DMS53 (cell line): ENCODE measurements around the gene SYCE3.
"Not testable (repeated sequence)": the region's sequence is repeated elsewhere in the genome, so short reads cannot be mapped to it uniquely, and the experiment has no call there.

Source experiments
- DNase-seq: peaks from one replicate; lab custom pipeline; 2025; lab: John Stamatoyannopoulos, UW

SYCE3 gene

DNA sequence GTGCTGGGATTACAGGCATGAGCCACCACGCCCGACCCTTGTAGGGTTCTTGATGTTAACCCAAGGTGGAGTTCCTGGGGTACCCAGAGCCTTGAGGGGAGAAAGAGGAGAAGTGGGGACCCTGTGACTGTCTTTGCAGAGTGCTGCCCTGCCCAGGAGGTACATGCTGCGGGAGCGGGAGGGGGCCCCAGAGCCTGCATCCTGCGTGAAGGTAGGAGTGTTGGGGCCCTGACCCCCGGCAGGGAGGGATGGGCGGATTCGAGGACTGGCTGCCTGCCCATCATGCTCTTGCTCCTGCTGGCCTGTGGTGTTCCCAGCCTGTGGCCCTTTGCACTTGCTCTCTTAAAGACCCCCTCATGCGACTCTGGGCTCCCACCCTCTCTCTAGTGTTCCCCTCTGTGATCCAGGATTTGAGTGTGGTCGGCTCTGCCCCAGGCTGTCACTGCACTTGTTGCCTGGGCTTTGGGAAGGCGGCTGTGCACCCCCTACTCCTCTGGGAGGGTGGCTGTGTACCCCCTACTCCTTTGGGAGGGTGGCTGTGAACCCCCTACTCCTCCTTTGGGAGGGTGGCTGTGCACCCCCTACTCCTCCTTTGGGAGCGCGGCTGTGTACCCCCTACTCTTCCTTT lies 41.8 kb downstream of the SYCE3 start:
- DNase-seq: no peak

DNA sequence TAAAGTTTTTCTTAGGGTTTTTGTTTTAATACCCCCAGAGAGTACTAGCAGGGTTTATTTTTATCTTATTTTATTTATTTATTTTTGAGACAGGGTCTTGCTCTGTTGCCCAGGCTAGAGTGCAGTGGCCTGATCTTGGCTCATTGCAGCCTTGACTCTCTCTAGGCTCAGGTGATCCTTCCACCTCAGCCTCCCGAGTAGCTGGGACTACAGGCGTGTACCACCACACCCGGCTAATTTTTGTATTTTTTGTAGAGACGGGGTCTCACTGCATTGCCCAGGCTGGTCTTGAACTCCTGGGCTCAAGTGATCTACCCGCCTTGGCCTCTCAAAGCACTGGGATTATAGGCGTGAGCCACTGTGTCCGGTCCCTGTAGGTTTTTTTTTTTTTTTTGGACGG lies 42.5 kb downstream of the SYCE3 start:
- not testable (repeated sequence) for DNase-seq

DNA sequence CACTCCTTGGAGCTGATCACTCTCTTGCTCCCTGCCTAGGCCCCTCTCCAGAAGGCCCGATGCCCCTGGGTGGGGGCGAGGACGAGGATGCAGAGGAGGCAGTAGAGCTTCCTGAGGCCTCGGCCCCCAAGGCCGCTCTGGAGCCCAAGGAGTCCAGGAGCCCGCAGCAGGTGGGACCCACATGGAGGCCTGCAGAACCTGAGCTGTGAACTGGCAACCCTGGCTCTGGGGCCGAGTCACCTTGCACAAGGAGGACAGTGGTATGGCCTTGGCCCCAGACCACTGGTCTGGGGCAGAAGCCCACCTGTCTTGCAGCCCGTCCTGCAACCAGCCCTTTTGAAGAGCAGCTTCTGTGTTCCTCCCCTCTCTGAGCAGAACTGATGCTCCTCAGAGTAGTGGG lies 43.6 kb downstream of the SYCE3 start:
- no peak for DNase-seq

DNA sequence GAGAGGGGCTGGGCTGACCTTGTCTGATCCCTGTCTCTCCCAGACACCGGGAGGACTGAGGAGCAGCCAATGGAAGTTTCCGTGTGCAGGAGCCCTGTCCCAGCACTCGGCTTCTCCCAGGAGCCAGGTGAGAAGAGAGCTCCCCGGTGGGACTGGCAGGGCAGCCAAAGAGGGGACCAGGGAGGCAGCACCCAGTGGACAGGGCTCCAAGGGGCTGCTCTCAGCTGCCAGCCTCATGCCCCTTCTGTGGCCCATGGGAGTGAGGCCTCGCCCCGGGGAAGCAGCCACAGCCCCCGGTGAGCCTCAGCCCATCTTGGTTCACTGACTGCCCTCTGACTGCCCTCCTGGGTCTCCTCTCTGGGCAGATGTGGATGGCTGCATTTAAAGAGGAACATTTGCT lies 44.1 kb downstream of the SYCE3 start:
- no peak for DNase-seq

DNA sequence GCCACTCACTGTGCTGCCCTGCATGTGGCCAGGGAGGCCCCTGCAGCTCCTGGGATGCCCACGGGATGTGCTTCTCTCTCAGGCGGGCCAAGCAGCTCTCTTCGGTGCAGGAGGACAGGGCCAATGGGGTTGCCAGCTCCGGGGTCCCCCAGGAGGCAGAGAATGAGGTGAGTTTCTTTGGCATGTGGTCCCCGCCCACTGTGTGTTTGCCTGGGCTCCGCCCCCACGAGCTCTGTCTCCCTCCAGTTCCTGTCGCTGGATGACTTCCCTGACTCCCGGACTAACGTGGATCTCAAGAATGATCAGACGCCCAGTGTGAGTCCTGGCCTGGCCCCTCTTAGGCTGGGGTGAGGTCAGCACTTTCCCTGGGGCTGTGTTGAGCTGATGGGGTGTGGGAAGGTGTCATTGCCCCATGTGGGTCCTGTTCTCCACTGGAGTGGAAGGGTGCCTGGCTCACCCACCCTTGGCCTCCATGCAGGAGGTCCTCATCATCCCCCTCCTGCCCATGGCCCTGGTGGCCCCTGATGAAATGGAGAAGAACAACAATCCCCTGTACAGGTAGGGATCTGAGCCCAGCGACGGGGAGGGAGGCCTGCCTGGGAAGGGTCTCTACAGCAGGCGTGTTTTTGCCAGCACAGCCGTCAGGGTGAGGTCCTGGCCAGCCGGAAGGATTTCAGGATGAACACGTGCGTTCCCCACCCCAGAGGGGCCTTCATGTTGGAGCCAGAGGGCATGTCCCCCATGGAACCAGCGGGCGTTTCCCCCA lies 45.0 kb downstream of the SYCE3 start:
- no peak for DNase-seq

DNA sequence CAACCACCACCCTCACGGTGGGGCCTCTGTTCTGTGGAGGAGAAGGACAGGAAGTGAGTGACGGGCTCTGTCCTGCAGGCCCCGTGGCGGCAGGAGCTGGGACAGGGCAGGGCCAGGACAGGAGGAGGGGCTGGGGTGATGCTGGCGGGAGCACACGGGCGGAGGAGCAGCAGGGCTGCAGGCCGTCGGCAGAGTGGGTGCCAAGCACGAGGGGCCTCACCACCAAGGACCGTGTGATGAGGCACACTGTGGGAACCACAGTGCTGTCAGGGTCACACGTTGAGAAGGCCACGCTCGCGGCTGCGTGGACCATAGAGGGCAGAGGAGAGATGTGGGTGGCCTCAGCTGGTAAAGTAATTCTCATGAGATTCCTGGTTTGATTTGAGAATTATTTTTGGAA lies 45.8 kb downstream of the SYCE3 start:
- DNase-seq: no peak

DNA sequence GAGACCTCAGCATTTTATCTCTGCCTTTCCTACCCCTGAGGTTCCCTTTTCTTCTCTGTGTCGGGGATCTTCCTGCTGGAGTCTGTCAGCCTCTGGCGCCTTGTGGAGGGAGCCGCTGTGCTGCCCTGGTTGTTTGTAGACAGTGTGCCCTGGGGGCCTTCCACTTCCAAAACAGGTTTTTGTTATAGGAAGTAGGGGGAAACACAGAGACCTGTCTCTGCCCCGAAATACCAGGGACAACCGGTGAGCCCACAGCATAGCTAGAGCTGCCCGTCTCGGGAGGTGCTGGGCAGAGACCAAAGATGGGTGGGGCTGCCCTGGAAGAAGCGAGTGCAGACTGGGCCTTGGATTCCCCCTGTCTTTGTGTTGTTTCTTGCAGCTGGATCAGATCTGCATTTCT lies 46.7 kb downstream of the SYCE3 start:
- no peak for DNase-seq

DNA sequence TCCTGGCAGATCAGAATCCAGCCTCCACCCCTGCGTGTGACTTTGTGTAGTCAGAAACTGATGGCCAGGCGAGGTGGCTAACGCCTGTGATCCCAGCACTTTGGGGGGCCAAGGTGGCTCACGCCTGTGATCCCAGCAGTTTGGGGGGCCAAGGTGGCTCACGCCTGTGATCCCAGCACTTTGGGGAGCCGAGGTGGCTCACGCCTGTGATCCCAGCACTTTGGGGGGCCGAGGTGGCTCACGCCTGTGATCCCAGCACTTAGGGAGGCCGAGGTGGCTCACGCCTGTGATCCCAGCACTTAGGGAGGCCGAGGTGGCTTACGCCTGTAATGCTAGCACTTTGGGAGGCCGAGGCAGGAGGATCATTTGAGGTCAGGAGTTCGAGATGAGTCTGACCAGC lies 49.5 kb downstream of the SYCE3 start:
- no peak for DNase-seq

DNA sequence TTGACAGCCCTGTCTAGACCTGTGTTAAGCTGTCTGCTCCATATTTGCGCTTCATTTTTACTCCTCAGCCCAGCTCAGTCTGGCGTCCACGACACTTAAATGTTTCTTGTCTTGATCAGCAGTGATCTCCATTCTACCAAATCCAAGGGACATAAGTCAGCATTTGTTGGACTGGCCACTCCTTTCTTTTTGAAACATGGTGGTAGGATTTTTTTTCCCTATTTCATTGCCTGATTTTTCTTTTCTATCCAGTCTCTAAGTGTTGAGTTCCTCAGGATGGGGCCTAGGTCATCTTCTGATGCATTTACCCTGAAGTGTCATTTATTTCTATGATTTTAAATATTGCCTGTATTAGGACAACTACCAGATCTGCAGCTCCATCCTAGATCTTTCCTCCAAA lies 53.8 kb downstream of the SYCE3 start:
- DNase-seq: no peak

DNA sequence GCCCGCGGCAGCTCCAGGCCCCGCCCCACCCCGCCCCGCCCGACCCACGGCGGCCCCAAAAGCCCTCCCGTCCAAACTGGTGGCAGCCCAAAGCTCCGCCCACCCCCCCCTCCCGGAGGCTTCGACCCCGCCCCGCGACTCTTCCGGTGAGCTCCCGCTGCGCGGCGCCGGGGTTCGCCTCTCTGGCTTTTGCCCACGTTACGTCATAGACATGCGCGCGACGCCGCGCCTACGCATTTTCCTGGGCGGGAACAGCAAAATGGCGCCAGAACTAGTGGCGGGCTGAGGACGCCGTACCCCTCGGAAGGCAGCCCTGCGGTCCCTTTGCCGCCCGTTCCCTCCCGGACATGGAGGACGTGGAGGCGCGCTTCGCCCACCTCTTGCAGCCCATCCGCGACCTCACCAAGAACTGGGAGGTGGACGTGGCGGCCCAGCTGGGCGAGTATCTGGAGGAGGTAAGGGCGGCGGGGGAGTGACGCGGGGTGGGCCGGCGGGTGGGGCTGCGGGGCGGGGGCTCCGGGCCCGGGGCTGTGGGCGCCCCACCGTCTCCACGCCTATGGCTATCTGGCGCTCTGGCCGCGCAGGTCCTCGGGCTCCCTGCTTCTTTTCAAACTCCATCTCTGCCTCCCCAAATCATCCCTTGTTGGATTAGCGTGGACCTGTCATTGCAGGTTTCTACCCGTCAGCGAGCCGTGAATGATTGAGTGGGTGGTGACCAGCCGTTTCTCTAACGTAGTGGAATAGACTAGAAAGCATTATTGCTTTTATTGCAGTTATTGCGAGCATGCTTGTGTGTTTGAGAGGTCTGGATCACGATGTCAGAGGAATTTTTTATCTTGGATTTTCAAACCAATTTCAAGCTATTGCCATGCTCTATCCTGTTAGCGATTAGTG lies 54.5 kb downstream of the SYCE3 start, which contains the start of gene NCAPH2:
NCAPH2 (plus strand) TSS at position 234 of the 894 bp plus-strand sequence; CDS start at position 348, 114 bp downstream.
- peak; percentile 97 for DNase-seq

DNA sequence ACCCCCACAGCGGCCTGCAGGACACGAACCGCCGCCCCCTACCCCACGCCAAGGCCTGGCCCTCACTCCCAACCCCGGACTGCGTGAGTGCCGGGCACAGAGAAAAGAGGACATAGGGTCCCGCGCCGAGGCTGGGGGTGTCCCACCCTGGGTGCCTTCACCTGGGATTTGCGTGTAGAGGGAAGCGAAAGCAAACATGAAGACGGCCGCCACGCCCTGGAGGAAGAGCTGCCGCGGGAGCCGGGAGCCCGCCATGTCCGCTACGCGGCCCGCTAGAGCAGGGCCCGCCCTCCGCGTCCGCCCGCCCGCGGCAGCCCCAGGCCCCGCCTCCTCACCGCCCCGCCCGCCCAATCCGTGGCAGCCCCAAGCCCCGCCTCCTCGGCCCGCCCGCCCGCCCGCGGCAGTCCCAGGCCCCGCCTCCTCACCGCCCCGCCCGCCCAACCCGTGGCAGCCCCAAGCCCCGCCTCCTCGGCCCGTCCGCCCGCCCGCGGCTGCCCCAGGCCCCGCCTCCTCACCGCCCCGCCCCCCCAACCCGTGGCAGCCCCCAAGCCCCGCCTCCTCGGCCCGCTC lies 55.2 kb downstream of the SYCE3 start, which contains the start of gene LMF2:
LMF2 (minus strand) TSS at position 282 of the 570 bp plus-strand sequence; CDS start at position 255, 27 bp downstream.
- DNase-seq: peak; percentile 95

DNA sequence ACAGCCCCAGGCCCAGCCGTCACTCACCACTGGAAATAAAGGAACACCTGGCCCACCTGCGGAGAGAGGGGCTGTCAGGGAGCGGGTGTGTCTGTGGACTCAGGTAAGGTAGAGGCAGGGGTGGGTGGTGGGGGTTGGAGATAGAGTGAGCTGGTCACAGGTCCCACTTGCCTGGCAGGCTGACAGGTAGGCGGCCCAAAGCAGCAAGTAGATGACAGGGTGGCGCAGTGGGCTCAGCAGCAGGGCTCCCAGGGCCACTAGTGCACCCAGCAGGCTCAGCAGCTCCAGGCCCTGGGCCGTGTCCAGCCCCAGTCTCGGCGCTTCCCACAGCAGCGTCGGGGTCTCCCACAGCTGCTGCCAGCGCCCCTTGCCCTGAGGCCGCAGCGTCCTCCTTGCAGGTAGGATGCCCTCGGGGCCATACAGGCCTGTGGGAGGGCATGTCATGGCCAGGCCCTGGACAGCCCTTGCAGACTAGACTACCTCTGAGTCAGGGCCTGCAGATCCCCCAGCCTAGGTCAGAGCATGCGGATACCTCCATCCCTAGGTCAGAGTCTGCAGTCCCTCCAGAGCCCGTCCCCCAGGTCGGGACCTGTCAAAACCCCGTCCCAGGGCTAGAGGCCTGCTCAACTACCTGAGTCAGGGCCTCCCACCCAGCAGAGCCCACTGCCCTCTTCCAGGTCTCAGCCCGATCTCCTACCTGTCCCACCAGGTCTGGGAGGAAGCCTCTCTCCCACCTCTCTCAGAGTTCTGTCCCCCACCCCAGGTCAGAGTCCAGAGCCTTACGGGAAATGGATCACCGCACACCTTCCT lies 55.9 kb downstream of the SYCE3 start:
- peak; percentile 38 for DNase-seq

DNA sequence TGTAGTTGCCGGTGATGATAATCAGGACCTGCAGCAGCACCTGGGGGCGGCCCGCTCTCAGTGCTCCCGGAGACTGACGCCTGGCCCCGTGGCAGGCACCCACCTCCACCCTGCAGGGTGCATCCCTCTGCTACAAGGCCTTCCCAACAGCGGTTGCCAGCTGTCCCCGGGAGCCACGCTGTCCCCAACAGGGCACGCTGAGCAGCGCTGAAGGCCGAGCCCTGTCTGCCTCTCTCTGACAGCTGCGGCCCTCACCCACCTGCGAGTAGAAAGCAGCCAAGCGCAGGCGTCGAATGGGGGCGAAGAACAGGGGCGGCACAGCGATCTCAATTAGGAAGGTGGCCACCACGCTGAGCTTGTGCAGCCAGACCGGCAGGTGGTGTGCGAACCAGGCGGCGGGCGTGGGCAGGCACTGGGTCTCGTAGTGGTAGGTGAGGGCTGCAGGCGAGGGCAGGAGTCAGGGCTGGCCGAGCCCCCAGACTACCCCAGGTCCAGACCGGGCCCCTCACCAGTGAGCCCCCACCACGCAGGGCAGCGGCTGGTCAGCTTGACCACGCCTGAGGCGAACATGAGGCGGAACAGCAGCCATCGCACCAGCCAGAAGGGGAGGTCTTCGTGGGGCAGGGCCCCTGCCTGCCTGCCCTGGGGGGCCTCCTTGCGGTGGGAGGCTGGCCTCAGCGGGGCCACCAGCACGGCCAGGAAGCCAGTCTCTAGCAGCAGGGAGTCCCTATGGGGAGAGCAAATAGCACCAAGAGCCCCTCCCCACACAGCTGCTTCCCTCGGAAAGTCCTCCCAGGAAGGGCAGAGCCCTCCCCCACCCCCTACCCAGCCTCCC lies 56.7 kb downstream of the SYCE3 start:
- DNase-seq: no peak

DNA sequence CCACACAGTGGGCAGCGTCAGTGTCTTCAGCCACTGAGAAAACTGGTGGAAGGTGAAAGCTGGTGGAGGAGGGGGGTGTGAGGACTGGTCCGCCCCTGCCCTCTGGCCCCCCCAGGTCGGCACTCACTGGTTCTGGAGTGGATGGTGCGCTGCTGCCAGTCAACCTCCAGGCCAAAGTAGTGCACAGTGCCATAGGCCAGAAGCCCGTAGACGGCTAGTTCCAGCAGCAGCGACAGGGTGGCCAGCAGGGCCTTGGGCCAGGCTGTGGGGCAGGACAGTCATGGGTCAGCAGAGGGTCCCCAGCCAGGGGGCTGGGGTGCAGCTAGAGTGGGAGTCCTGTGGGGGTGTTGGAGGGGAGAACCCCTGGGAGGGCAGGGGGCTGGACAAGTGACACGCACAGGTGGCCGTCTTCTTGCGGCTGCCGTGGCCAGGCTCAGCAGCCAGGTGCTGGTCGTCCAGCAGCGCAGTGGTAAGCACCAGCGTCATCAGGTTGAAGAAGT lies 57.4 kb downstream of the SYCE3 start:
- no peak for DNase-seq

DNA sequence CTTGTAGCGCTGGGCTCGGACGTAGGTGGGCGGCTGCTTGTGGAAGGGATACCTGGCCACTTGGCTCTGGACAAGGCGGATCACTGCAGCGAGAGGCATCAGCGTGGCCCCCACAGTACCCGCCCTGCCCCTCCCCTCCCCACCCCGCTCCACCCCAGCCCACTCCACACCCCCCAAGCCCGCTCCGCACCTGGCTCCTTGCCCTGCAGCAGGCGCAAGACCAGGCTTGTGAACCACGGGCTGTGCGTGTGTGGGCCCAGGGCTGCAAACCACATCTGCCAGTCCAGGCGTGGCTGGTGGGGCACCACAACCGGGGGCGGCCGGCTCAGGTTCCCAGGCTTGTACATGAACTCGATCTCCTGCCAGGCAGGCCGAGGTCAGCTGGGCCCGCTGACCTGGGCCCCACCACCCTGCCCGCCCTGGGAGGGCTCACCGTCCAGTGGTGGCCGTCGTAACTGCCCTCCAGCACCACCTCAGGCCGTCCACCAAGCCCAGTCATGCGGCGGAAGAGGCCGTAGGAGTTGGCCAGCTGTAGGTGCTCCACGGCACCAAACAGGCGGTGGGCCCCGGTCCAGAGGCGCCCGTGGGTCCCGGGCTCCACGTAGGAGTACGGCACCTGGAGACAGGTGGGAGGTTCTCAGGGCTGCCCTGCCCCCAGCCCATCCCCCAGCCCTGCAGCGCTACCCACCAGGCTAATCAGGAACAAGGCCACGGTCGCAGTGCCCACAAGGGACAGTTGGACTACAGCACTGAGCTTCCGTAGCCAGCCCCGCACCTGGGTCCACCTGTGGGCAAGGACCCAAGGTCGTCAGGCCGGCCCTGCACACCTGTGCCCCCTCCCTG lies 58.1 kb downstream of the SYCE3 start:
- DNase-seq: no peak

DNA sequence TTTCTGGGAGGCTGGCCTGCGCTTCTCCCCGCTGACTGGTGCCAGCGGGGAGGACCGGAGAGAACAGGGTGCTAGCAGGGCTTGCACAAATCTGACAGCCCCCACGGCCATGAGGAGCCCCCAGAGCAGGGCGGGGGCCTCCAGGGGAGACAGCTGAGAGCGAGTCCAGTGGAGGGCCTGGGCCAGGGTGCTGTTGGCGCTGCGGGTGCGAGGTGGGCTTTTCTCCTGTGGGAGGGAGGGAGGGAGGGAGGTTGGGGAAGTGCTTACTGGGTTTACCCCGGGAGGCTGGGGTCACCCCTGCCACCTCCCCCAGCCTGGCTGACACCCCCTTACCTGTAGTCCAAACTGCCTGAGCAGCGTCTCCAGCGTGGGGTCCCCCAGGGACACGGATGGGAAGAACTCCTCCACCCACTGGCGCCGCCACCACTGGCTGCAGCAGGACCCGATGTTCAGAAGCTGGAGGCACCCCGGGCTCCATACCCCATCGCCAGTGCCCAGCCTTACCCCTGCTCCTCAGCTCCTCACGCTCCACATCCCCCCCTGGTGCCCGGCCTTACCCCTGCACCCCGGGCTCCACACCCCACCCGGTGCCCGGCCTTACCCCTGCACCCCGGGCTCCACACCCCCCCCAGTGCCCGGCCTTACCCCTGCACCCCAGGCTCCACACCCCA lies 59.1 kb downstream of the SYCE3 start:
- DNase-seq: no peak

DNA sequence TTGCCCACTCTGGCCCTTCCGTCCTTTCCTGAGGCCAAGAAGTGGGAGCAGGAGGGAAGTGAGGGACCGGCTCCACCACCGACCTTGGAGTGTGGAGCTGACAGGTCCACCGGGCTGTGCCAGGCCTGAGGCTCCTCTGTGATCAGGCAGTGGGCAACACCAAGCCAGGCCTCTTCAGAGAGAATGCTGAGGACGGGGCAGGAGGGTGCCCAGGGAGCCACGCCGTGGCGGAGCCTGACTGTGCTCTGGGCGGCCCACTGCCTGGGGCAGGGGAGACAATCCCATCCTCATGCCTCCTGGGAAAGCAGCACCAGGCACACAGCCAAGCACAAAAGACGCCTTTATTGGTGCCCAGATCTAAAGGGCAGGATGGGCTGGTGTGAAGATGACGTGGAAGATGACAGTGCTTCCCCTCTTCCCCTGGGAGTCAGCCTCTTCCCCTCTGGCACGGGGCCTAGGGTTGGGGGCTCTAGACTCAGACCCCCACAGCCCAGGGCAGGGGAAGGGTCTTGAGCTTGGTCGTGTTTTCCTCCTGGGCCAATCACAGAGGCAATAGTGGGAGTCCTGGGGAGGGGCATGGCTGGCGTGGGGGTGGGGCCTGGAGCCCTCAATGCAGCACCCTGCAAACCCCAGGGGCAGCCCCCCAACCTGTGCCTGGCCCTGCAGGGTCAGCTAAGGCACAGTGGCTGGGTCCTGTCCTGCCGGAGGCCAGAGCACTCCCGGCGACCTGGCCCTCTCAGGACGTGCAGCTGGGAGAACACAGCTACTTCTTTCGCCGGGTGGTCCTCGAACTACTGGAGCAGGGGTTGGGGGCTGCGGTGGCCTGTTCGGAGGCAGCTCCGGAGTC lies 59.9 kb downstream of the SYCE3 start:
- DNase-seq: no peak

DNA sequence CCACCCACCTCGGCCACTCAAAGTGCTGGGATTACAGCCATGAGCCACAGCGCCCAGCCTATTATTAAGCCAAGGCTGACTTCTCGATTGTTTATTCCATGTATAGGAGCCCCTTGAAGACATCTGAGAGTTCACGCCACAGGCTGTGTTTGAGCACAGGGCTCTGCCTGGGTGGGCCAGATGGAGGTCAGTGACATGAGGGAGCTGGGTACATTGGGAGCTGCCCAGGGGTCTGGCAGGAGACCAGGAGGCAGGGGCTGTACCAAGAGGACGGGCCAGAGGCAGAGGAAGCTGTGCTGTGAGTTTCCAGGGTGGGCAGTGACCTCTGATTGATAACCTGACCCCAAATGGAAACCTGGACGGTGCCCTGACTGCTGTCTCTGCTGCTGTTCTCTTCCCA lies 60.6 kb downstream of the SYCE3 start:
- DNase-seq: no peak
